ENCODE data around the gene GTPBP4.

GTPBP4 gene

GRCh38 chr10:966466-967235 is 21.6 kb upstream of the GTPBP4 start:
- DNase-seq (ENCODE audit: low spot score) = no peak

DNA sequence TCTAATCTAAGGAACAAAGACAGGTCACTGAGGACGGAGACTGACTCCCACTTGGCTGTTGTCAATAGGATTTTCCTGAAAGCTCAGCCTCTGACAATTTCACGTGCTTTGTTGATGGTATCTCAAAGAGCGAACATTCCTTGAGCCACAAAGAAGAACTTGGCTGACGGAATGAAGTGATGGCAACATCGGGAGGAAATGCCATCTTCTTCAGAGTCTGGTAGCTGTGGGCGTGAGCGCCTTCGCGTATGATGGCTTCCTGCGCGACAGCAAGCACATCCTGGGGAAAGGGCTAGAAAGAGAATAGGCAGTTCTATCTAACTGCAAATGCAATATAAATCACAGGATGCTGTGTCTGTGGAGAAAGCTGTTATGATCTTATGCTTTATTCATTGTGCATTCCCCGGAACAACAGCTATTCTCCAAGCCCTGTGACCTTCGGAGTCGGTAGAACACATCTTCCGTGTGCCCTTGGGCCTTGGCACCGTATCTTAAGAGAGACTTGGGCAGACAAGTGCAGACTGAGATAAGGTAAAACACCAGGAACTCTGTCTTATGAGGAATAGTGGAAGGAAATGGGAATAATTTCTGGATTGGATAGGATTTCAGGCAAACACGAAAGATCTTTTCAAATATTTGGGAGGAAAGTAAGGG is 19.6 kb upstream of the GTPBP4 start:
- no peak for DNase-seq (ENCODE audit: low spot score)

- peak; percentile 44 for DNase-seq (ENCODE audit: low spot score)
Measured at GRCh38 chr10:969473-970150, 18.6 kb upstream of the GTPBP4 start.

- DNase-seq (ENCODE audit: low spot score) = peak; percentile 58
Measured at GRCh38 chr10:970311-971149, 17.7 kb upstream of the GTPBP4 start.

GRCh38 chr10:971150-971542 is 17.1 kb upstream of the GTPBP4 start:
- no peak for DNase-seq (ENCODE audit: low spot score)

- DNase-seq (ENCODE audit: low spot score) = no peak
Measured at GRCh38 chr10:971613-972012, 16.6 kb upstream of the GTPBP4 start.

DNA sequence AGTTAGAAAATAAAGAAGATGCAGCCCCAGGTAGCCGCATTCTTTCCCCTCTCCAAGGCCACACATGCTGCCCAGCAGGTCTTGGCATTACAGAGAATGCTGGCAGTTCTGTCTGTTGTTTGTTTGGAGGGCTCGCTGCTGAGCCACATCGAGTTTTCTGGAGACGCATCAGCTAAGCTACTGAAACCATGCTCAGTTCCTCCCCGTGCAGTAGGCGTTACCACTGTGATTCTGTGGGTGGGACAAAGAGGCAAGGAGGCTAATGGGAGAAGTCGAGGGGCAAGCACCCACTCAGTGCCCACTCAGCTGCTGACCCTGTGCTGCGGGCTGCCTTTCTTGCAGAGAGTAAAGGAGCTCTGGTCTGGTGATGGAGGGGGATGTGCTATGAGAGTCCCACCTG is 15.5 kb upstream of the GTPBP4 start:
- no peak for DNase-seq (ENCODE audit: low spot score)

- DNase-seq (ENCODE audit: low spot score) = no peak
Measured at GRCh38 chr10:974038-974784, 14.0 kb upstream of the GTPBP4 start.

DNA sequence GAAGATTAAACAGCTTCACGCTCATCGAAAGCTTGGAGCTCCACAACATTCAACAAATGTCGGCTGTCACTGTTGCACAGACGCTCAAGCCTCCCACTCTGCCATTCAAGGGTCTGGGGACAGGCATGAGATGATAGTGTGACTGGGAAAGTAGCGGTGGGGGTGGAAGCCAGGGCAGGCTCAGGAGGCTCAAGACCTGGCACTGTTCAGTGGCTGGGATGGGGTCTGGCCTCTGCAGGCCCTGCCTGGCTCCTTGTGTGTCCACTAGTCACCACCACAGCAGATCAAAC is 13.5 kb upstream of the GTPBP4 start:
- DNase-seq (ENCODE audit: low spot score) = no peak

DNA sequence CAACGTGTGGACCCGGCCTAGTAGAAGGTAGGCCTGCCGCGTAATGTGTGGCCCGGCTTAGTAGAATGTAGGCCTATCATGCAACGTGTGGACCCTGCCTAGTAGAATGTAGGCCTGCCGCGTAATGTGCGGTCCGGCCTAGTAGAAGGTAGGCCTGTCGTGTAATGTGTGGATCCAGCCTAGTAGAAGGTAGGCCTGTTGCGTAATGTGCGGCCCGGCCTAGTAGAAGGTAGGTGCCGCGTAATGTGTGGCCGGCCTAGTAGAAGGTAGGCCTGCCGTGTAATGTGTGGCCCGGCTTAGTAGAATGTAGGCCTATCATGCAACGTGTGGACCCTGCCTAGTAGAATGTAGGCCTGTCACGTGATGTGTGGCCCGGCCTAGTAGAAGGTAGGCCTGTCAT is 11.9 kb upstream of the GTPBP4 start:
- no peak for DNase-seq (ENCODE audit: low spot score)

- DNase-seq (ENCODE audit: low spot score) = no peak
Measured at GRCh38 chr10:978826-979421, 9.3 kb upstream of the GTPBP4 start.

DNA sequence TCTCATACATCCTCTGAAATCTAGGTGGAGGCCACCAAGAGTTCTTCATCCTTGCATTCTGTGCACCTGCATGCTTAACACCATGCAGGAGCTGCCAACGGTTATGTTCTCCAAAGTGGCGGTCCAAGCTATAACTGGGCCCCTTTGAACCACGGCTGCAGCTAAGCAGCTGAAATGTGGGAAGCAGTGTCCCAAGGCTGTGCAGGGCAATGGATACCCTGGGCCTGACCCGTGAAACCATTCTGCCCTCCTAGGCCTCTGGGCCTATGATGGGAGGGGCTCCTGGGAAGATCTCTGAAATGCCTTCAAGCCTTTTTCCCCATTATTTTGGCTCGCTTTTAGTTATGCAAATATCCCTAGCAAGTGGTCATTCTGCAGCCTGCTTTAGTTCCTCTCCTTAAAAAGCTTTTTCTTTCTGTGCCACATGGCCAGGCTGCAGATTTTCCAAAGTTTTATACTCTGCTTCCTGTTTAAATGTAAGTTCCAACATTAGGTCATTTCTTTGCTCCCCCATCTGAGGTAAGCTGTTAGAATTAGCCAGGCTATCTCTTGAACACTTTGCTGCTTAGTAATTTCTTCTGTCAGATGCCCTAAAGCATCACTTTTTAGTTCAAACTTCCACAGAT is 7.7 kb upstream of the GTPBP4 start:
- DNase-seq (ENCODE audit: low spot score) = no peak

- no peak for DNase-seq (ENCODE audit: low spot score)
Measured at GRCh38 chr10:983401-983800, 4.8 kb upstream of the GTPBP4 start.

- no peak for DNase-seq (ENCODE audit: low spot score)
Measured at GRCh38 chr10:983971-984655, 4.1 kb upstream of the GTPBP4 start.

DNA sequence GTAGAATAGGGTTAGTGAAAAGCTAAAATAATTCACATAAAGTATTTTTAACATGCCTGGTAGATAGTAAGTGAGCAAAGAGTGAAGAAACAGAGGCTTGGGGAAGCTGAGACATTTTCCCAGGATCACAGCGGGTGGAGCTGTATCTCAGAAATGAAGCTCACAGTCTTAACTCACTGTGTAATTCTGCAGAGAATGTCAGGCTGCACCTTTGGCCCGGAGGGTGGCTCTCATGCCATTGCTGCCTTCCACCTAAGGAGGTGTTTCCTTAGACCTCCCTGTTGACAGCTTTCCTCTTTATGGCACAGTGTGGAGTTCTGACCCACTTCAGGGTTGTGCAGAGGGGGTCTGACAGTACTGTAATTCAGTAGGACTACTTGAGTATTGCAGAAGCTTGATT is 2.9 kb upstream of the GTPBP4 start:
- no peak for DNase-seq (ENCODE audit: low spot score)

DNA sequence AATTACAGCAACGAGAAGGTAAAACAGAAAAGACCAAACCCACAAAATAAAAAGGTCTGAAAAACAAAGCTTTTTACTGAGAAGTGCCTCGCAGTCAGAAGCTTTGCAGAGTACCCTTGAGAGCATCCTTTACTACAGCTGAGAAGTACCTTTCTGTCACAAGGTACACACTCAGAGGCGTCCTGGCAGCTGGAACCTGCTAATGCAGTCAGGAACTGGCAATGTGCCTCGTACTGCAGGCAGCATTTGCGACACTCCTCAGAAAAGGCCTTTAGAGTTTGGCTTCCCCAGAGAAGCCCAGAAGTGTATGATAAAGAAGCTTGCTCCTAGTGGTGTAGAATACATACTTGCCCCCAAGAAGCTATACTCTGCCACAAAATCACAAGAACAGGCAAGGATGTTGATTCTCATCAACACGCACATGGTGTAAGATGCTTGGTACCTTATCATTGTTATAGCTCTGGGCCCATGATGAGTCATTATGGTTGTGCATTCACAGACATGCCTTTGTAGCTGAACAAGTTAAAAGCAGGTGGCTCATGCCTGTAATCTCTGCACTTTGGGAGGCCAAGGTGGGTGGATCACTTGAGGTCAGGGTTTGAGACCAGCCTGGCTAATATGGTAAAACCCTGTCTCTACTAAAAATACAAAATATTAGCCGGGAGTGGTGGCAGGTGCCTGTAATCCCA is 2.0 kb upstream of the GTPBP4 start:
- DNase-seq (ENCODE audit: low spot score) = no peak

DNA sequence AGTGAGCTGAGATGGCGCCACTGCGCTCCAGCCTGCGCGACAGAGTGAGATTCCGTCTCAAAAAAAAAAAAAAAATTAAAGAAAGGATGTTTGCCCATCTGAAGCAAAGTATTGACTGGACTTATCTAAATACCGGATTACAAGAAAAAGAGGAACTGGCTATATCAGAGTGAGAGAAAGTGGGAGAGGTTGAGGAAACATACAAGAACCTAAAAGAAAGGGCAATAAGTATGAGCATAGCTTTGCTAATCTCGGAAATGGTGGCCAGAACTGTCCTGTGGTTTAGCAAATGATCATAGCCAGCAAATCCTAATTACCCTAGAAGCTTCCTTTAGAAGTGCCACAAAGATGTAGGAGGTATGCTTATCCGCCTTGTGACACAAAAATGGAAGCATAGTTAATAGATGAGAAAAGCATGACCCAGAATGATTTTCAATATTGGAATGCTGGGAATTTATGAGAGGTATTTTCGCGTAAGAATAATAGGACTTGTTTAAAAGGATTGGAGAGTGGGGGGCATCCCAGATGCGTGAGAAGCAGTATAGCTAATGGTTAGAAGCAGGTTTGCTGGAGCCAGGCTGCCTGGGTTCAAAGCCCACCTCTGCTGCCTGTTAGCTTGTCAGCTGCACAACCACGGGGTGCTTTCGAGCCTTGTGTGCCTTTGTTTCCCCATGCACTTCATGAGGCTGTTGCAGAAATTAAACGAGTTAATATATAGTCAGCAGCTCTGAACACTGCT is 1.2 kb upstream of the GTPBP4 start:
- no peak for DNase-seq (ENCODE audit: low spot score)

DNA sequence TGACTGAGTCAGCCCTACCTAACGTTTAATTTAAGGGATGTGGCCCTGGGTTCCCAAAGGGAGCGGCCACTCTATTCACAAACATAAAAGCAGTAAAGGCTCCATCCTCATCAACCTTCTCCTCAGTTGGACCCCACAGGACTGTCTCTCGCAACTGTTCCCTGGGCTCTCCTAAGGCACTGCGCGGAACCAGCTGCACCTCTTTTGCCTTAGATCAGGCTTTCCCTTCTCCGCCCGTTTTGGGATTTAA is 689 bp upstream of the GTPBP4 start:
- no peak for DNase-seq (ENCODE audit: low spot score)

Data from HuH-7.5 (cell line).